MCF 10A (cell line): ENCODE results near the gene ING1. TPM values are rescaled to one million over a fixed set of nuclear protein-coding genes. Genes with fewer than 3 reads are reported as not detected.

ENCODE experiments used
- BruUV-seq: library from RNA; stranded (reverse); fragments of 400-500 nt; replicated peaks from 2 replicates; lab custom pipeline; 2021; lab: Mats Ljungman, UMichigan
- CTCF ChIA-PET: fragments of 300-600 bp; sonication (Branson Sonifier 250); formaldehyde crosslinking; extraction: SDS; loops from one replicate; lab custom pipeline; 2021; ENCODE audit warnings: antibody characterized with exemption, inconsistent platforms; lab: Yijun Ruan, JAX
- POLR2A ChIA-PET: fragments of 300-600, 350-650 bp; sonication (Branson Sonifier 250); formaldehyde crosslinking; extraction: SDS; loops from one replicate; lab custom pipeline; 2020; ENCODE audit warnings: antibody characterized with exemption, inconsistent platforms; lab: Yijun Ruan, JAX
- DNase-seq: peaks from one replicate; pipeline ENCODE4 v3.0.0-alpha.2; 2018; ENCODE audit not compliant: unreplicated experiment
- H3K27ac Mint-ChIP-seq: one replicate; pipeline ENCODE4 v1.8.0; 2022; ENCODE audit warnings: mild to moderate bottlenecking, low read depth, mixed read lengths; ENCODE audit not compliant: unreplicated experiment
- H3K27me3 Mint-ChIP-seq: one replicate; pipeline ENCODE4 v1.8.0; 2022; ENCODE audit warnings: mixed read lengths; ENCODE audit not compliant: insufficient read depth, unreplicated experiment
- H3K36me3 Mint-ChIP-seq: one replicate; pipeline ENCODE4 v1.8.0; 2022; ENCODE audit warnings: mild to moderate bottlenecking, moderate library complexity, mixed read lengths; ENCODE audit not compliant: insufficient read depth, unreplicated experiment
- H3K4me1 Mint-ChIP-seq: one replicate; pipeline ENCODE4 v1.8.0; 2022; ENCODE audit warnings: mixed read lengths; ENCODE audit not compliant: insufficient read depth, unreplicated experiment
- H3K4me3 Mint-ChIP-seq: one replicate; pipeline ENCODE4 v1.8.0; 2022; ENCODE audit warnings: mild to moderate bottlenecking, moderate library complexity, mixed read lengths; ENCODE audit not compliant: unreplicated experiment
- H3K9me3 Mint-ChIP-seq: one replicate; pipeline ENCODE4 v1.8.0; 2022; ENCODE audit warnings: mixed read lengths; ENCODE audit not compliant: unreplicated experiment
- intact Hi-C: fragments of 100-400 bp; cut with micrococcal nuclease; formaldehyde crosslinking; loops from 2 replicates; pipeline ENCODE4 v1.14.1; 2022
- total RNA-seq: library from RNA; stranded (reverse); gene quantifications from 2 replicates; pipeline ENCODE4 v1.2.3, GENCODE V29; 2022
- TF ChIP-seq, protein P1 (sequence below): fragments of 200-600 bp; IDR thresholded peaks from one replicate; pipeline ENCODE4 v1.8.0; 2022; ENCODE audit warnings: antibody characterized with exemption, mild to moderate bottlenecking; ENCODE audit not compliant: unreplicated experiment

Gene ING1
- total RNA-seq, 1 experiment from 2014 or later: 10.0 TPM

- no peaks in the 10 kb centered on the region for H3K27me3 Mint-ChIP-seq
- ChIA-PET CTCF (interaction anchor here (0.5 kb wide), 1 partner anchor 1434 kb away, joined by 3 read pairs; no protein-coding TSS in a partner anchor), POLR2A (no interaction called here)
- H3K27ac Mint-ChIP-seq: no peak overlapping the region
- H3K4me3 Mint-ChIP-seq: no peak overlapping the region
- intact Hi-C loops: no loop called here
- H3K4me1 Mint-ChIP-seq: no peaks in the 10 kb centered on the region
- DNase-seq: no peak
- H3K36me3 Mint-ChIP-seq: peaks cover 72% of the 10 kb centered on the region
- no peaks in the 10 kb centered on the region for H3K9me3 Mint-ChIP-seq
- TF ChIP-seq, protein P1, sequence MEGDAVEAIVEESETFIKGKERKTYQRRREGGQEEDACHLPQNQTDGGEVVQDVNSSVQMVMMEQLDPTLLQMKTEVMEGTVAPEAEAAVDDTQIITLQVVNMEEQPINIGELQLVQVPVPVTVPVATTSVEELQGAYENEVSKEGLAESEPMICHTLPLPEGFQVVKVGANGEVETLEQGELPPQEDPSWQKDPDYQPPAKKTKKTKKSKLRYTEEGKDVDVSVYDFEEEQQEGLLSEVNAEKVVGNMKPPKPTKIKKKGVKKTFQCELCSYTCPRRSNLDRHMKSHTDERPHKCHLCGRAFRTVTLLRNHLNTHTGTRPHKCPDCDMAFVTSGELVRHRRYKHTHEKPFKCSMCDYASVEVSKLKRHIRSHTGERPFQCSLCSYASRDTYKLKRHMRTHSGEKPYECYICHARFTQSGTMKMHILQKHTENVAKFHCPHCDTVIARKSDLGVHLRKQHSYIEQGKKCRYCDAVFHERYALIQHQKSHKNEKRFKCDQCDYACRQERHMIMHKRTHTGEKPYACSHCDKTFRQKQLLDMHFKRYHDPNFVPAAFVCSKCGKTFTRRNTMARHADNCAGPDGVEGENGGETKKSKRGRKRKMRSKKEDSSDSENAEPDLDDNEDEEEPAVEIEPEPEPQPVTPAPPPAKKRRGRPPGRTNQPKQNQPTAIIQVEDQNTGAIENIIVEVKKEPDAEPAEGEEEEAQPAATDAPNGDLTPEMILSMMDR: no peak
- BruUV-seq: no TSS peak
Measured at GRCh38 chr13:110685305-110686020, 28.0 kb upstream of the ING1 start.

- TF ChIP-seq, protein P1: no peak
- intact Hi-C loops: no loop called here
- Mint-ChIP-seq H3K27me3 (no peaks in the 10 kb centered on the region), H3K4me3 (no peak overlapping the region), H3K36me3 (peaks cover 70% of the 10 kb centered on the region), H3K9me3 (no peaks in the 10 kb centered on the region), H3K4me1 (no peaks in the 10 kb centered on the region), H3K27ac (no peak overlapping the region)
- ChIA-PET CTCF (no interaction called here), POLR2A (no interaction called here)
- DNase-seq: no peak
- no TSS peak for BruUV-seq
Measured at GRCh38 chr13:110687736-110688135, 25.8 kb upstream of the ING1 start.

DNA sequence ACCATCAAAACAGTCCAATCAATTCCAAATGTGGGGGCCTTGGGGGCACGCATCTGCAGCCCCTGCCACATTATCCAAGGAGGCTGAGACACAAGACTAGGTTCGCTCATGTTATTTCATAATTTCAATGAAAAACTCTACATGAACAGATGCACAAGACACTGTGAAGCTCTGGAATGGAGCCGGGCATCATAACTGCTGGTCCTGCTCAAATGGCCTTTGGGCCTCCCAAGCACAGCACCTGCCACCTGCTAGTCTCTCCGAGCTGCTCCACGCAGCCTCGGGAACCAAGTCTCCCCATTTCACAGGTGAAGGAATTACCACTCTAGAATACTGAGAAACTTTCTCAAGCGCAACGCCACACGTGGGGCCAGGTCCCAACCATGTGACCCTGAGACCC, 24.5 kb upstream of the ING1 start:
- BruUV-seq: no TSS peak
- Mint-ChIP-seq H3K27ac (peak overlapping the region; percentile 57), H3K36me3 (peaks cover 73% of the 10 kb centered on the region), H3K4me3 (no peak overlapping the region), H3K4me1 (no peaks in the 10 kb centered on the region), H3K9me3 (no peaks in the 10 kb centered on the region), H3K27me3 (no peaks in the 10 kb centered on the region)
- CTCF ChIA-PET: interaction anchor here (0.9 kb wide), 1 partner anchor 11 kb away, joined by 4 read pairs; no protein-coding TSS in a partner anchor
- intact Hi-C loops: no loop called here
- TF ChIP-seq, protein P1: no peak
- POLR2A ChIA-PET: interaction anchor here (0.6 kb wide), 2 partner anchors 12 to 203 kb away, joined by 3 read pairs; no protein-coding TSS in a partner anchor
- no peak for DNase-seq

- intact Hi-C loops: no loop called here
- no TSS peak for BruUV-seq
- ChIA-PET CTCF (no interaction called here), POLR2A (interaction anchor here (0.6 to 0.9 kb wide), 2 partner anchors 11 to 23 kb away, joined by 3 read pairs; no protein-coding TSS in a partner anchor)
- Mint-ChIP-seq H3K27me3 (no peaks in the 10 kb centered on the region), H3K4me3 (no peak overlapping the region), H3K27ac (no peak overlapping the region), H3K36me3 (peaks cover 76% of the 10 kb centered on the region), H3K9me3 (no peaks in the 10 kb centered on the region), H3K4me1 (no peaks in the 10 kb centered on the region)
- no peak for DNase-seq
- TF ChIP-seq, protein P1: no peak
Measured at GRCh38 chr13:110689711-110690110, 23.8 kb upstream of the ING1 start.
